Femur (tissue), 1 donor: Measurements from ENCODE around the gene ZBTB8OS.
"Not testable (repeated sequence)": the region's sequence is repeated elsewhere in the genome, so short reads cannot be mapped to it uniquely, and the experiment has no call there.

Source experiments
- DNase-seq: peaks from one replicate; pipeline ENCODE4 v3.0.0-alpha.2; 2017

Gene ZBTB8OS

DNA sequence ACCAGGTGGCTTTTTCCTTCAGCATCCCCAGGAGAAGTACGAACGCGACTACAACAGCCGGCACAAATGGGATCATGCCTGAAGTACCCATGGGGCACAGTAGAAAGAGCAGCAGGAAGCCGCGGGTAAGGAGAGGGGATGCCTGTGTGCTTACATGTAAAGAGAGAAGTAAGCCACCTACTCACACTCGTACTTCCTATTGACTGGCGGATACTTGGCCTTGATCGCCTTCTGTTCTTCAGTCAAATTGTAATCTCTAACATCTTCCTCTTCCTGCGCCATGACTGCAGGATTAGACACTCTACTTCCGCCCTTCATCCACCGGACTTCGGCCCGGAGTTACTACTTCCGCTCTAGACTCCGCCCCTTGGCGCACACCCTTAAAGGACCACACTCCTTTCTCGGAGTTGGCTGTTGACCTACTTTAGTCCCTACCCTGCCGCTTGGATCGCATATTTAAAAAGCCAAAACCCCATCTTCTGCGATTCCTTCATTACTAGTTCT lies at the start of gene ZBTB8OS:
Gene ZBTB8OS (minus strand): TSS at position 303 of the 504 bp plus-strand sequence. CDS start 21 bp downstream, at position 282.
- DNase-seq = peak; percentile 95

- DNase-seq = not testable (repeated sequence)
Observed at GRCh38 chr1:32696996-32697395, 46.6 kb upstream of the ZBTB8OS start.

GRCh38 chr1:32696041-32696440 lies 45.7 kb upstream of the ZBTB8OS start:
- DNase-seq = no peak

DNA sequence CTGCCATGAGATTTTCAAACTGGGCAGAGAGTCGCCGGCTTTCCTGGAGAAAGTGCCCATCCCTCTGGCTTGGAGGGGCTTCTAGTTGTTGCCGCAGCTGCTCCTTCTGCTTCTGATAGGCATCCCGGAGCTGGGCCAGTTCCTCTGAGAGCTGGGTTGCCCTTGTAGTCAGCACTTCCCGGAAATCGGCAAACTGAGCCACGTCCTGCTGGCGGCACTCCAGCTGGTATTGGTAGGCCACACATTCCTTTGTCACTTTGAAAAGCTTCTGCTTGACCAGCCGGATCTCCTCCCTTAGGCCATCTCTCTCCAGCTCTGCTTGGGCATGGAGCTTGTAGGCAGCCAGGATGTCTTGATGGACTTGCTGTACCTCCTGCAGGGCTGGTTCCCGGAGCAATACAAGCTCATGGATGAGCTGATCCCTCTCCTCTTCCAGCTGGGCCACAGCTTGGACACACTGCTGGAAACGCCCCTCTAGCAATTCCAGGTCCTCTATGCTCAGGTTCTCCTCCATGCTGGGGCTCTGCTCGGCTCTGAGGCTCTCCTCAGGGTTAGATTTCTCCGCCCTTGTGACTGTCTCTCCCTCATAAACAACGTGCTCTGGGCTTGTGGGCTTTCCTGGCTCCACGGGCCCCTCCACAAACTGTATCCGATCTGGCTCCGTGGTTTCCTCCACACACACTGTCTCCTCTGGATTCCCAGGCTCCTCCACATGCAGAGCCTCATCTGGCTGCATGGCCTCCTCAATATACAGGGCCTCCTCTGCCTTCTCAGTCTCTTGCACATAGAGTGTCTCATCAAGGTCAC lies 45.0 kb upstream of the ZBTB8OS start:
- peak; percentile 80 for DNase-seq

GRCh38 chr1:32693455-32694174 lies 43.3 kb upstream of the ZBTB8OS start:
- no peak for DNase-seq

DNA sequence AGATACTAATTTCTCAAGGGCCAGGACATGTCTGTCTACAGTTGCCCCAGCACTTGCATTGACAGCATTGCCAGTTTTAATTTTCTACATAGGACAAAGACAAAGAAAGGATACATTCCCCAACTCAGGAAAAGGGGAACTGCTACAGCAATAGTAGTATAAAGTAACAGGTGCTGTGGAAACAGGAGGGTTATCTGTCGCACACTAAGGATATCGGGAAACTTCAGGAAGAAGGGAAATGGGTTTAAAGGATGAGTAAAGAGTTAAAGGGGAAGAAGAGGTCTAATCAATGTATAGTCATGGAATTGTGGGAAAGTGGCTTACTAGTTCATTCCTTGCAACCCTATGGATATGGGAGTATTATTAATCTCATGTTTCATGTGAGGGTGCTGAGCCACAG lies 36.0 kb upstream of the ZBTB8OS start:
- no peak for DNase-seq

- no peak for DNase-seq
Observed at GRCh38 chr1:32685498-32685897, 35.1 kb upstream of the ZBTB8OS start.

GRCh38 chr1:32684167-32684811 lies 33.9 kb upstream of the ZBTB8OS start:
- DNase-seq = peak; percentile 43

DNA sequence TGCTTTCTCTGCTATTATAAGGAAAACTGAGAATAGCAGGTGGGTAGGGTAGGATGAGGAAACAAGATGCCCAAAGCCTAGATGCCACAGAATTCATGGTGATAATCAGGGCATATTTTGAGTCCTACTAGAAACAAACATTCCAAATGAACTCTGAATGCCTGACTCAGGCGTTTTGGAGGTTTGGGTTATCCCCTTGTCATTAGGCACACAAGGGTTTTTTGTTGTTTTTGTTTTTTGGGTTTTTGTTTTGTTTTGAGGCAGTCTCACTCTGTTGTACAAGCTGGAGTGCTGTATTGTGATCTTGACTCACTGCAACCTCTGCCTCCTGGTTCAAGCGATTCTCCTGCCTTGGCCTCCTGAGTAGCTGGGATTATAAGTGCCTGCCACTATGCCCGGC lies 33.0 kb upstream of the ZBTB8OS start:
- DNase-seq = no peak

- DNase-seq = no peak
Observed at GRCh38 chr1:32681999-32682398, 31.6 kb upstream of the ZBTB8OS start.

DNA sequence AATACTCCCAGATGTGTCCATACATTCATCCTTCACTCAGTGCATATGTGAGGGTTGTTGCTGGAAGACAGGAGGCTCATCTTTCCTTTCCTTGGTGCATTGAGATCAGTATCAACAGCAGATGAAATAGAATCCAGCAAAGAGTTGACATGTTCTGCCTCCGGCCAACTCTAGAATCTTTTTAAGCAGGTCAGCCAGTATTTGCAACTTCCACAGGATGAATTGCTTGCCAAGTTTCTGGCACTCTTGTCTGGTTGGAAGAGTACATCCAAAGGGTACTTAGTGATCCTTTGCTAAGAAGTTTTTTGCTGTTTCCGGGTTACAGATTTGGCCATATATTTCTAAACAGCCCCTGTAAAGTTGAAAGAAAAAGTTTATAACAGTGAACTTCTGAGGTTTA lies 31.2 kb upstream of the ZBTB8OS start:
- DNase-seq = no peak

GRCh38 chr1:32680642-32681041 lies 30.3 kb upstream of the ZBTB8OS start:
- DNase-seq = no peak

DNA sequence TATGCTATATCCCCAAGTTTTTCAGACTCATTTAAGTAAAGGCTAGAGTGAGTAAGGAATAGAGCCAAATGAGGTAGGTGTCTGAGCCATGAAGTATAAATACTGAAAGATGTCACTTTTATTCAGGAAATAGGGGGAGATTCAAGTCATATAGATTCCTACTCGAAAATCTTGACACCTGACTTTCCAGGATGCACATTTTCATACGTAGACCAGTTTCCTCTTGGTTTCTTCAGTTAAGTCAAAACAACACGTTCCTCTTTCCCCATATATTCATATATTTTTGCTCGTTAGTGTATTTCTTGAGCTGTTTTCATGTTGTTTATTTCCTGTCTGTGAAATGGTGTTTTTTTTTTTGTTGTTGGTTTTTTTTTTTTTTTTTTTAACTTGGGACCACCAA lies 29.6 kb upstream of the ZBTB8OS start:
- DNase-seq = not testable (repeated sequence)

GRCh38 chr1:32676945-32677344 lies 26.6 kb upstream of the ZBTB8OS start:
- DNase-seq = no peak

DNA sequence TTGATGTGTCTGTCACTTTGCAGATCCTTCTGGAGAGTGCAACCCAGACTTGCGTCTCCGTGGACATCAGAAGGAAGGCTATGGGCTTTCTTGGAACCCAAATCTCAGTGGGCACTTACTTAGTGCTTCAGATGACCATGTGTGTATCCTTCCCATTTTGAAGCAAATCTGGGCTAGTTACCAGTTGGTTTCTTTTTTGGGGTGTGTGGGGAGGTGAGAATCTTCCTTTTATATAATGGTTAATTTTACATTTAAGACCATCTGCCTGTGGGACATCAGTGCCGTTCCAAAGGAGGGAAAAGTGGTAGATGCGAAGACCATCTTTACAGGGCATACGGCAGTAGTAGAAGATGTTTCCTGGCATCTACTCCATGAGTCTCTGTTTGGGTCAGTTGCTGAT lies 18.4 kb upstream of the ZBTB8OS start:
- not testable (repeated sequence) for DNase-seq

- DNase-seq = no peak
Observed at GRCh38 chr1:32666901-32667566, 16.7 kb upstream of the ZBTB8OS start.

DNA sequence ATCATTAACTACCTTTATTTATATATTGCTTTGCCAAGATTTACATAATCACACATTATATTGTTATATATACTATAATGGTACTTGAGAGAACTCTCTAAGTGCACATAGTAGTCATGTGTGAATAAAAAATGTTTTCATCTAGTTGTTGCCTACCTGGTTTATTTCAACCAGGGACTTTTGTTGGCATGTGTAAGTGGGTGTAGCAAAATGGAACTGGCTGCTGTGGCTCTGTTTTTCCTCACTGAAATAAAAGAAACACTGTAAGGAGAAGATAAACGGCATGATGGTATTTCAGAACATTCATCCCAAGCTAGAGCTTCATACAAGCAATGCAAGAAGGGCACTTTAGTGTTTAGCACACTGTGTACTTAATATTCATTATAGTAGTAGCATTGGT lies 15.6 kb upstream of the ZBTB8OS start:
- no peak for DNase-seq

DNA sequence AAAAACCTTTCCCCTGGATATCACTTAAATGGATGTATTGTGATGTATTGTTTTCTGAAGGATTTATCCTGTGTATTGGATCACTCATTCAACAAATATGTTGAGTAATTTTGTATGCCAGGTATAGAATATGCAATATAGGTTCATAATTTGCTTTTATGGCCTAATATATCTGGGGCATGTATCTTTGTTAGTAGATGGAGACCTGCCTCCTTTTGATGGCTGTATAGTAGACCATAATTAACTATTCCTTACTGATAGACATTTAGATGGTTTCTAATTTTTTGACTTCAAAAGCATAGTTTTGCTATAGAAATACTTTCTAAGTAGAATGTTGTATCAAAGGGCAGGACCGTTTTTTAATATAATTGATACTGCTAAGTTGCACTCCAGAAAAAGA lies 9.2 kb upstream of the ZBTB8OS start:
- no peak for DNase-seq

DNA sequence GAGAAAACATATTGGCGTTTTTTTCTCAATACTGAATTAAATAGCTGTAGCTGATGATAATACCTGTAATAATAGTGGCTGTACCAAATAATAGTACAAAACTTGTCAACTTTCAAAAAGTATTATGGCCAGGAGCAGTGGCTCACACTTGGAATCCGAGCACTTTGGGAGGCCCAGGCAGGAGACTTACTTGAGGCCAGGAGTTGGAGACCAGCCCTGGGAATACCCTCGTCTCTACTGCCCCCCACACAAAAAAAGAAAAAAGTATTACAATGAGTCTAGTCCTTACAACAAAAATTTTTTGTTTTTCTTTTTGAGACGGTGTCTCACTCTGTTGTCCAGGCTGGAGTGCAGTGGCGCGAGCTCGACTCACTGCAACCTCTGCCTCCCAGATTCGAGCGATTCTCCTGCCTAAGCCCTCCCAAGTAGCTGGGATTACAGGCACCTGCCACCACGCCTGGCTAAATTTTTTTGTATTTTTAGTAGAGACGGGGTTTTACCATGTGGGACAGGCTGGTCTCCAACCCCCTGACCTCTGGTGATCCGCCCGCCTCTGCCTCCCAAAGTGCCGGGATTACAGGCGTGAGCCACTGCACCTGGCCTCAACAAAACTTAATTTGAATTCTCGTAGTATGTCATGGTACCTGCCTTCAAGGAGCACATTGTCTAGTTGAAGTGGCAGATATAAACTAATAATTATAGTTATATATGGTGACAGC lies 2.1 kb upstream of the ZBTB8OS start:
- no peak for DNase-seq

GRCh38 chr1:32651461-32652073 lies 1.2 kb upstream of the ZBTB8OS start:
- no peak for DNase-seq

GRCh38 chr1:32650752-32651460 lies 556 bp upstream of the ZBTB8OS start, which contains the start of gene RBBP4:
RBBP4 (plus strand) TSS chr1:32651208; CDS start chr1:32651307, 99 bp downstream.
- peak; percentile 99 for DNase-seq
